Right lobe of liver (tissue), 4 donors: ENCODE data around the gene SUPT6H.

Source experiments
- POLR2A ChIP-seq: fragments of 450-650 bp; IDR thresholded peaks from one replicate; pipeline ENCODE4 v1.6.1; 2017; ENCODE audit warnings: antibody characterized with exemption, mild to moderate bottlenecking
- TF ChIP-seq, protein P1 (sequence below), 4 donors: fragments of 200-600 bp in 3 of 4; fragments of 450-650 bp in 1 of 4; IDR thresholded peaks; one replicate each; pipeline versions ENCODE4 v1.5.1 to v1.8.0; 2016 to 2022; ENCODE audit warnings: antibody characterized with exemption in 4 of 4, mild to moderate bottlenecking in 2 of 4
- donor health status: DM: no; HTN: no; CAD: no.
- donor health status: DM: no; HTN: no; CAD: no.
- donor health status: DM: no; HTN: yes; CAD: no.

DNA sequence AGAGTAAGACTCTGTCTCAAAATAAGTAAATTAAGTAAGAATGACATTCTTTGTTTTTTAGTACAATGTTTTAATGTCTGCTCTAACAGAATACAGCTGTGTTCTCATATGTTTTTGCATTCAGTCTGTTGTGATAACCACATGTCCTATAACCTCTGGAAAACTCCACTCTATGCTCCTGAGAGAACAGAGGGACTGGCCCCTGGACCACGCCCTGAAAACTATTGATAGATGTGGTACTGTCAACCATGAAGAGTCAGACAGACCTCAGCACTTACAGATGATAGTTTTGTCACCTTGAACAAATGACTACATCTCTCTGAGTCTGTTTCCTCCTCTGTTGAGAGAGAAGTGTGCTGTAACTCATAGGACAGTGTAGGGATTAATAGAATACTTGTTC lies 7.9 kb downstream of the SUPT6H start:
- TF ChIP-seq POLR2A: no peak
- TF ChIP-seq, protein P1, sequence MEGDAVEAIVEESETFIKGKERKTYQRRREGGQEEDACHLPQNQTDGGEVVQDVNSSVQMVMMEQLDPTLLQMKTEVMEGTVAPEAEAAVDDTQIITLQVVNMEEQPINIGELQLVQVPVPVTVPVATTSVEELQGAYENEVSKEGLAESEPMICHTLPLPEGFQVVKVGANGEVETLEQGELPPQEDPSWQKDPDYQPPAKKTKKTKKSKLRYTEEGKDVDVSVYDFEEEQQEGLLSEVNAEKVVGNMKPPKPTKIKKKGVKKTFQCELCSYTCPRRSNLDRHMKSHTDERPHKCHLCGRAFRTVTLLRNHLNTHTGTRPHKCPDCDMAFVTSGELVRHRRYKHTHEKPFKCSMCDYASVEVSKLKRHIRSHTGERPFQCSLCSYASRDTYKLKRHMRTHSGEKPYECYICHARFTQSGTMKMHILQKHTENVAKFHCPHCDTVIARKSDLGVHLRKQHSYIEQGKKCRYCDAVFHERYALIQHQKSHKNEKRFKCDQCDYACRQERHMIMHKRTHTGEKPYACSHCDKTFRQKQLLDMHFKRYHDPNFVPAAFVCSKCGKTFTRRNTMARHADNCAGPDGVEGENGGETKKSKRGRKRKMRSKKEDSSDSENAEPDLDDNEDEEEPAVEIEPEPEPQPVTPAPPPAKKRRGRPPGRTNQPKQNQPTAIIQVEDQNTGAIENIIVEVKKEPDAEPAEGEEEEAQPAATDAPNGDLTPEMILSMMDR (IDR thresholded peaks at IDR 0.05): no peak
